Measurements from ENCODE around the gene ADAMTS8.

The ADAMTS8 gene

DNA sequence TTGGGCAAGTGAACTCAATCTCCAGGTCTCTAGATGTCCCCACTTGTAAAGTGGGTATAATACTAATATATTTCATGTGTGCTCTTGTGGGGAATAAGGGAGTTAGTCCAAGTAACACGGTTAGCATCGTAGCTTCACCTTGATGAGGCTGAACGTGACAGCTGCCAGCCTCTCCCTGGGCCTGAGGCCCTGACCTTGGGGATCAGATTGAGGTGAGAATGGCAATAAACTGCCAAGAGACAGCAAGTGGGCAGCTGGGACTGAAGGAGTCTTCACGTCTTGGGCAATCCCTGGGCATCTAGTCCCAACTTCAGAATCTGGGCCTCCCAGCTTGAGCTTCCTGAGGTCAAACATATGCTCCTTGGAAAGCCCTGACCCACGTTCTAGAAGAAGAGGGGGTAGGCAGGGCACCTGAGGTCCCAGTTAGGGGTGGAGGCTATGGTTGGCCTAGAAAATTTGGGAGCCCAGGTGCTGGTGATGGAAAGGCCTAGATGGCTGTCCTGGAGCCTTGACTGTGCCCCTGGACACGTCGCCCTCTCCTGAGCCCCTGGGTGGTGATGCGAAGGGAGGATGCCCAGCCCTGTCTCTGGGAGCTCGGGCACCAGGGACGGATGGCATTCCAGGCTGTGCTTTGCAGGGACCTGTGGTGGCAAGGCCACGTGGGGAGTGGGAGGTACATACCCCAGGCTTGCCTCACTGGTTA, 43.5 kb upstream of the ADAMTS8 start:
- Histone ChIP-seq H3K27ac (ENCODE audit: low read length) (no peak overlapping the region), H3K4me1 (ENCODE audit: low read length) (no peaks in the 10 kb centered on the region), H3K4me3 (ENCODE audit: low read length) (no peak overlapping the region), H3K27me3 (replicated peaks; ENCODE audit: insufficient read depth, low read length) (no peaks in the 10 kb centered on the region), H4K20me1 (ENCODE audit: insufficient read depth, low read length) (no peaks in the 10 kb centered on the region), H2AFZ (ENCODE audit: low read length) (no peak overlapping the region), H3K9me3 (replicated peaks; ENCODE audit: insufficient read depth, low read length) (no peaks in the 10 kb centered on the region), H3K9ac (ENCODE audit: low read length) (no peak overlapping the region), H3F3A (ENCODE audit: insufficient read depth, low read length) (no peaks in the 10 kb centered on the region), H3K36me3 (replicated peaks; ENCODE audit: insufficient read depth, low read length) (no peaks in the 10 kb centered on the region), H3K79me2 (ENCODE audit: low read length) (no peaks in the 10 kb centered on the region), H3K4me2 (ENCODE audit: low read depth, low read length) (no peak overlapping the region), H3K9me2 (replicated peaks; ENCODE audit: insufficient read depth, low read length) (no peaks in the 10 kb centered on the region)
- TF ChIP-seq EZH2 (optimal IDR thresholded peaks at IDR 0.05; ENCODE audit: low read depth, low read length) (no peak), EZH2phosphoT487 (IDR thresholded peaks at IDR 0.05; ENCODE audit: low read length) (no peak)
- TF ChIP-seq, protein P1, sequence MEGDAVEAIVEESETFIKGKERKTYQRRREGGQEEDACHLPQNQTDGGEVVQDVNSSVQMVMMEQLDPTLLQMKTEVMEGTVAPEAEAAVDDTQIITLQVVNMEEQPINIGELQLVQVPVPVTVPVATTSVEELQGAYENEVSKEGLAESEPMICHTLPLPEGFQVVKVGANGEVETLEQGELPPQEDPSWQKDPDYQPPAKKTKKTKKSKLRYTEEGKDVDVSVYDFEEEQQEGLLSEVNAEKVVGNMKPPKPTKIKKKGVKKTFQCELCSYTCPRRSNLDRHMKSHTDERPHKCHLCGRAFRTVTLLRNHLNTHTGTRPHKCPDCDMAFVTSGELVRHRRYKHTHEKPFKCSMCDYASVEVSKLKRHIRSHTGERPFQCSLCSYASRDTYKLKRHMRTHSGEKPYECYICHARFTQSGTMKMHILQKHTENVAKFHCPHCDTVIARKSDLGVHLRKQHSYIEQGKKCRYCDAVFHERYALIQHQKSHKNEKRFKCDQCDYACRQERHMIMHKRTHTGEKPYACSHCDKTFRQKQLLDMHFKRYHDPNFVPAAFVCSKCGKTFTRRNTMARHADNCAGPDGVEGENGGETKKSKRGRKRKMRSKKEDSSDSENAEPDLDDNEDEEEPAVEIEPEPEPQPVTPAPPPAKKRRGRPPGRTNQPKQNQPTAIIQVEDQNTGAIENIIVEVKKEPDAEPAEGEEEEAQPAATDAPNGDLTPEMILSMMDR (IDR thresholded peaks at IDR 0.05; ENCODE audit: low read length): no peak
- no peak for DNase-seq

DNA sequence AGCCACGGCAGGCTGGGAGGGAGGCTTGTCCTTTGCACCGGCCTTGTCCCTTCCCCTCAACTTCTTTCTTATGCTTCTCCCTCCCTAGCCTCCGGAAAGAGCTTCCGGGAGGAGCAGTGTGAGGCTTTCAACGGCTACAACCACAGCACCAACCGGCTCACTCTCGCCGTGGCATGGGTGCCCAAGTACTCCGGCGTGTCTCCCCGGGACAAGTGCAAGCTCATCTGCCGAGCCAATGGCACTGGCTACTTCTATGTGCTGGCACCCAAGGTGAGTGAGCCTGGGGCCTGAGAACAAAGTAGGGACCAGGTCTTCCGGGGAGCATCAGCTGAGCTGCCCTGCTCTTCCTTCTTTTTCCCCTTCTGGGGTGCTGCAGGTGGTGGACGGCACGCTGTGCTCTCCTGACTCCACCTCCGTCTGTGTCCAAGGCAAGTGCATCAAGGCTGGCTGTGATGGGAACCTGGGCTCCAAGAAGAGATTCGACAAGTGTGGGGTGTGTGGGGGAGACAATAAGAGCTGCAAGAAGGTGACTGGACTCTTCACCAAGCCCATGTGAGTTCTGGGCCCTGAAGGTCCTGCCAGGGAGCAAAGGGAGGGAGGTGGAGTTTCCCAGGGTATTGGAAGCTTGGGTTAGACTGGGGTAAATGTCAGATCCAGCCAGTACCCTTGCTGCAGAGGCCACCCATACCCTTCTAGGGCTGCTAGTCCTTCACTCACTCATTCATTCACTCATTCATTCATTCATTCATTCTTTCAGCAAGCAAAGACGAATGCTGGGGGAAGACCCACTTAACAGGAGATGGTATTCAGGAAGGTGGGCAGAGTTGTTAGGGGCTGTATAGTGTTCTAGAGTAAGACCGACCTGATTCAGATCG, 42.7 kb upstream of the ADAMTS8 start:
- no peaks in the 10 kb centered on the region for H3K27me3 ChIP-seq (replicated peaks; ENCODE audit: insufficient read depth, low read length)
- H3K9me3 ChIP-seq (replicated peaks; ENCODE audit: insufficient read depth, low read length): no peaks in the 10 kb centered on the region
- no peak overlapping the region for H3K27ac ChIP-seq (ENCODE audit: low read length)
- H4K20me1 ChIP-seq (ENCODE audit: insufficient read depth, low read length): no peaks in the 10 kb centered on the region
- no peak overlapping the region for H2AFZ ChIP-seq (ENCODE audit: low read length)
- no peaks in the 10 kb centered on the region for H3K36me3 ChIP-seq (replicated peaks; ENCODE audit: insufficient read depth, low read length)
- H3K4me1 ChIP-seq (ENCODE audit: low read length): no peaks in the 10 kb centered on the region
- H3K79me2 ChIP-seq (ENCODE audit: low read length): no peaks in the 10 kb centered on the region
- H3F3A ChIP-seq (ENCODE audit: insufficient read depth, low read length): no peaks in the 10 kb centered on the region
- no peak for TF ChIP-seq EZH2 (optimal IDR thresholded peaks at IDR 0.05; ENCODE audit: low read depth, low read length)
- TF ChIP-seq, protein P1 (IDR thresholded peaks at IDR 0.05; ENCODE audit: low read length): no peak
- no peak overlapping the region for H3K4me3 ChIP-seq (ENCODE audit: low read length)
- no peak for DNase-seq
- H3K9ac ChIP-seq (ENCODE audit: low read length): no peak overlapping the region
- no peaks in the 10 kb centered on the region for H3K9me2 ChIP-seq (replicated peaks; ENCODE audit: insufficient read depth, low read length)
- H3K4me2 ChIP-seq (ENCODE audit: low read depth, low read length): no peak overlapping the region

DNA sequence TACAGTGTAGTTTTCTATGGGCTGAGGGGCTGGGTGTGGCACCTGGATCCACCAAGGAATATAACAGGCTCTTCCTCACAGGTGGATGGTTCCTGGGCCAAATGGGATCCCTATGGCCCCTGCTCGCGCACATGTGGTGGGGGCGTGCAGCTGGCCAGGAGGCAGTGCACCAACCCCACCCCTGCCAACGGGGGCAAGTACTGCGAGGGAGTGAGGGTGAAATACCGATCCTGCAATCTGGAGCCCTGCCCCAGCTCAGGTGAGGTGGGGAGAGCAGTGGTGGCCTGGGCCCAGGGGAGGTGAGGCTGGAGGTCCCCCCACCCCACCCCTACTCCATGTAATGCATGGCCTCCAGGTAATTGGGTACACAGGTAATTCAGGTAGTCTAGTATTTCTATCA, 40.8 kb upstream of the ADAMTS8 start:
- Histone ChIP-seq H3K4me2 (ENCODE audit: low read depth, low read length) (no peak overlapping the region), H3K27me3 (replicated peaks; ENCODE audit: insufficient read depth, low read length) (no peaks in the 10 kb centered on the region), H3K79me2 (ENCODE audit: low read length) (no peaks in the 10 kb centered on the region), H3K9ac (ENCODE audit: low read length) (no peak overlapping the region), H3K36me3 (replicated peaks; ENCODE audit: insufficient read depth, low read length) (no peaks in the 10 kb centered on the region), H3K4me3 (ENCODE audit: low read length) (no peak overlapping the region), H3K9me2 (replicated peaks; ENCODE audit: insufficient read depth, low read length) (no peaks in the 10 kb centered on the region), H3K27ac (ENCODE audit: low read length) (no peak overlapping the region), H4K20me1 (ENCODE audit: insufficient read depth, low read length) (no peaks in the 10 kb centered on the region), H3F3A (ENCODE audit: insufficient read depth, low read length) (no peaks in the 10 kb centered on the region), H3K4me1 (ENCODE audit: low read length) (no peaks in the 10 kb centered on the region), H3K9me3 (replicated peaks; ENCODE audit: insufficient read depth, low read length) (no peaks in the 10 kb centered on the region), H2AFZ (ENCODE audit: low read length) (no peak overlapping the region)
- no peak for DNase-seq
- TF ChIP-seq, protein P1 (IDR thresholded peaks at IDR 0.05; ENCODE audit: low read length): no peak
- TF ChIP-seq EZH2 (optimal IDR thresholded peaks at IDR 0.05; ENCODE audit: low read depth, low read length): no peak
- TF ChIP-seq EZH2phosphoT487 (IDR thresholded peaks at IDR 0.05; ENCODE audit: low read length): no peak

All from MM.1S (cell line).